Adrenal gland (tissue), 12 donors: ENCODE results near the gene ST8SIA6. TPM values are rescaled to one million over a fixed set of nuclear protein-coding genes. Genes with fewer than 3 reads are reported as not detected.

Experiments
- DNase-seq, 7 donors: peaks; one replicate each; pipeline ENCODE4 v3.0.0-alpha.2; 2019 to 2020
- H3K27ac ChIP-seq, 5 donors: fragments of 200-600 bp; sonication (generic) in 4 of 5; 1 replicate in 3 of 5; 2 replicates in 2 of 5; pipeline versions ENCODE4 v1.5.1 to v1.8.0; 2016 to 2020; ENCODE audit warnings: mild to moderate bottlenecking in 1 of 5
- H3K27me3 ChIP-seq: fragments of 200-600 bp; 2 replicates; pipeline ENCODE4 v1.8.0; 2021
- H3K36me3 ChIP-seq, 2 donors: fragments of 200-600 bp; replicated peaks in 1 of 2; 1 replicate in 1 of 2; 2 replicates in 1 of 2; pipeline versions ENCODE4 v1.5.1 to v1.8.0; 2018 to 2022
- H3K4me1 ChIP-seq, 2 donors: fragments of 200-600 bp; replicated peaks in 1 of 2; 1 replicate in 1 of 2; 2 replicates in 1 of 2; pipeline versions ENCODE4 v1.5.1 to v1.8.0; 2018 to 2021
- H3K4me3 ChIP-seq, 4 donors: fragments of 200-600 bp; sonication (generic) in 3 of 4; one replicate each; pipeline ENCODE4 v1.5.1; 2016 to 2018
- H3K9me3 ChIP-seq, 3 donors: fragments of 200-600 bp; sonication (generic) in 1 of 3; replicated peaks in 1 of 3; 1 replicate in 2 of 3; 2 replicates in 1 of 3; pipeline versions ENCODE4 v1.5.1 to v1.8.0; 2016 to 2021
- CTCF ChIP-seq, 6 experiments: fragments of 450-650 bp in 4 of 6; fragments of 200-600 bp in 2 of 6; sonication (generic) in 1 of 6; IDR thresholded peaks; 1 replicate in 5 of 6; 2 replicates in 1 of 6; pipeline versions ENCODE4 v1.5.1 to v1.8.0; 2016 to 2021; ENCODE audit warnings: antibody characterized with exemption in 6 of 6, mild to moderate bottlenecking in 2 of 6, moderate library complexity in 1 of 6
- POLR2A ChIP-seq, 2 donors: fragments of 450-650 bp; IDR thresholded peaks; one replicate each; pipeline ENCODE4 v1.6.1; 2017; ENCODE audit warnings: antibody characterized with exemption in 2 of 2, mild to moderate bottlenecking in 2 of 2, moderate library complexity in 1 of 2
- WGBS, 4 donors: extraction: QIAGEN DNeasy Blood & Tissue Kit in 2 of 4; methylation state at CpG; one replicate each; pipeline versions ENCODE4 v1.1.5 to v1.1.7; 2013 to 2017; 5-methylcytosine and 5-hydroxymethylcytosine counted together
- intact Hi-C, 2 donors: fragments of 100-400 bp; cut with DNase I; formaldehyde crosslinking; loops; one replicate each; pipeline versions ENCODE4 v1.14.1 to v1.15.0; 2022 to 2023
- polyA plus RNA-seq, 3 donors: library from polyadenylated mRNA; stranded (reverse); fragments of 200-250 nt in 2 of 3; fragments of 350-450 nt in 1 of 3; fragmentation: Illumina TruSeq in 1 of 3; extraction: RNeasy Lipid Tissue Mini Kit (QIAGEN cat#74804) in 1 of 3; gene quantifications; one replicate each; pipeline ENCODE4 v1.2.3, GENCODE V29; 2013 to 2014
- total RNA-seq, 9 donors: library from RNA; depleted of rRNA in 4 of 9; stranded (reverse); fragments of >200 nt in 4 of 9; fragments of 120-200 nt in 1 of 9; fragmentation: NEBNext Ultra II Directional in 1 of 9; extraction: Animal tissue kit (Norgen Biotek cat#: 25700) in 1 of 9; gene quantifications; one replicate each; pipeline versions ENCODE4 v1.1.0 to v1.2.4, GENCODE V29; 2013 to 2023
- donor health status: healthy with polysubstance abuse.
- donor health status: Bipolar disorder and iron deficiency.
- donor health status: DM: yes; HTN: yes; CAD: no.
- donor health status: DM: no; HTN: no; CAD: no.
- donor health status: DM: no; HTN: no; CAD: no.
- donor health status: DM: yes; HTN: yes; CAD: no.

ST8SIA6 gene
- total and polyA plus RNA-seq, 12 donors = 0.13 to 3.4 (median 0.54) TPM; not detected in 1

DNA sequence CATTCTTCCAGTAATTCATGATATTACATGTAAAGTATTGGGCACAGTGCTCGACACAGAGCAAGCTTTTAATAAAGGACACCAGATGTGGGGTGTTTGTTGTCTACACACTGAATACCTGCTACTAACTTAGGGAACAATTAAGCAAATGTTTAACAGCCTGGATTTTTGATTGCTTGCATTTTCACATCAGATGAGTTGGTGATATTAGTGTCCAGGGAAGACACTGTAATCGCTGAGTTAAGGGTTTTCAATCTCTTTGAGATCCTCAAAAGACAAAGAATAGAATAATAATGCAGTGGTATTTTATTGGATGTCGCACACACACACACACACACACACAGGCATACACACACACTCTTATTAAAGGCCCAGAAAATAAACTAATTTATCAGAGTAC is 147.3 kb downstream of the ST8SIA6 start:
- whole genome bisulfite sequencing, 4 donors = 62 to 67% (median 66%) methylated on average over 3 of the region's 3 CpGs
- Histone ChIP-seq H3K27me3 (peaks cover 4% of the 10 kb centered on the region), H3K9me3 (no peaks in the 10 kb centered on the region), H3K4me3 (no peak overlapping the region), H3K27ac (no peak overlapping the region), H3K36me3 (no peaks in the 10 kb centered on the region), H3K4me1 (no peaks in the 10 kb centered on the region)
- intact Hi-C loops = no loop called here
- DNase-seq = no peak
- TF ChIP-seq CTCF (IDR thresholded peaks at IDR 0.05) (no peak), POLR2A (IDR thresholded peaks at IDR 0.05) (no peak)

- Histone ChIP-seq H3K9me3 (no peaks in the 10 kb centered on the region), H3K4me1 (no peaks in the 10 kb centered on the region), H3K27ac (no peak overlapping the region), H3K36me3 (no peaks in the 10 kb centered on the region), H3K27me3 (no peaks in the 10 kb centered on the region), H3K4me3 (no peak overlapping the region)
- DNase-seq = no peak
- no peak for TF ChIP-seq CTCF (IDR thresholded peaks at IDR 0.05)
- TF ChIP-seq POLR2A (IDR thresholded peaks at IDR 0.05) = no peak
- WGBS, 4 donors = 61 to 85% (median 71%) methylated on average over 4 of the region's 4 CpGs
- intact Hi-C loops = no loop called here
Measured at GRCh38 chr10:17292375-17292774, 162.0 kb downstream of the ST8SIA6 start.

- 36 to 48% (median 41%) methylated on average over 6 of the region's 6 CpGs for WGBS, 4 donors
- TF ChIP-seq CTCF (IDR thresholded peaks at IDR 0.05) (peak in 3 of 6 experiments; percentile 6 to 23 (median 14)), POLR2A (IDR thresholded peaks at IDR 0.05) (no peak)
- no peaks in the 10 kb centered on the region for H3K27me3 ChIP-seq
Measured at GRCh38 chr10:17290226-17290625, 164.2 kb downstream of the ST8SIA6 start.

DNA sequence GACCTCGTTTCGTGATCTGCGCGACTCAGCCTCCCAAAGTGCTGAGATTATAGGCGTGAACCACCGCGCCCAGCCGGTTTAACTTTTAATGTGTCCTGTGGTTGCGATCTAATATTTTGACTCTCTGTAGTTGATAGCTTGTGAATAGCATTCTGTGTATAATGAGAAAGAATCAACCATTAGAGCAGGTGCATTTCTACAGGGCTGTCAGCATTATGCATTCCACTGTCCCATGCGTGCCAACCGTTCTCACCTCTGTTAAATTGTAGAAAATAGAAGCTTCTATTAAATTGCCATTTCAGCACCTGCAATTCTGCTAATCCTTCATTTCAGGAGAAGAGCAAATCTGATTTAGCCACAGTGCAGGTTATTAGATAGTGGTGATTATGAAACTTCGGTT is 164.6 kb downstream of the ST8SIA6 start:
- no peaks in the 10 kb centered on the region for H3K36me3 ChIP-seq
- H3K4me3 ChIP-seq = no peak overlapping the region
- no peaks in the 10 kb centered on the region for H3K9me3 ChIP-seq
- intact Hi-C loops = no loop called here
- no peaks in the 10 kb centered on the region for H3K4me1 ChIP-seq
- TF ChIP-seq POLR2A (IDR thresholded peaks at IDR 0.05) (no peak), CTCF (IDR thresholded peaks at IDR 0.05) (no peak)
- no peaks in the 10 kb centered on the region for H3K27me3 ChIP-seq
- no peak for DNase-seq
- WGBS, 4 donors = 87 to 91% (median 90%) methylated on average over 12 of the region's 12 CpGs
- no peak overlapping the region for H3K27ac ChIP-seq

More at GRCh38 chr10:17290226-17290625, 164.2 kb downstream of the ST8SIA6 start:
- DNase-seq = no peak
- Histone ChIP-seq H3K4me3 (no peak overlapping the region), H3K9me3 (no peaks in the 10 kb centered on the region), H3K36me3 (no peaks in the 10 kb centered on the region), H3K4me1 (no peaks in the 10 kb centered on the region), H3K27ac (no peak overlapping the region)
- intact Hi-C loops = no loop called here
